ENCODE data around the gene GNG4. TPM values are rescaled to one million over a fixed set of nuclear protein-coding genes. Genes with fewer than 3 reads are reported as not detected.
"Not testable (repeated sequence)": the region's sequence is repeated elsewhere in the genome, so short reads cannot be mapped to it uniquely, and the experiment has no call there.

Gene GNG4
- polyA plus RNA-seq, 3 donors from 2014 or later: not detected

GRCh38 chr1:235579891-235580290 is 69.7 kb downstream of the GNG4 start:
- Mint-ChIP-seq H3K9me3 (peaks cover 0 to 5% (median 0%) of the 10 kb centered on the region in 6 donors), H3K4me3 (no peak overlapping the region), H3K36me3 (no peaks in the 10 kb centered on the region), H3K27me3 (ENCODE audit: low read depth in 3 of 3) (peaks cover 0 to 13% (median 12%) of the 10 kb centered on the region in 3 donors), H3K4me1 (no peaks in the 10 kb centered on the region), H3K27ac (no peak overlapping the region)
- no peak for DNase-seq

- Mint-ChIP-seq H3K4me3 (no peak overlapping the region), H3K4me1 (no peaks in the 10 kb centered on the region), H3K36me3 (no peaks in the 10 kb centered on the region), H3K27ac (no peak overlapping the region), H3K27me3 (ENCODE audit: low read depth in 3 of 3) (peaks cover 0 to 2% (median 0%) of the 10 kb centered on the region in 3 donors), H3K9me3 (no peaks in the 10 kb centered on the region)
- no peak for DNase-seq
These were observed 74.0 kb downstream of the GNG4 start for GRCh38 chr1:235575597-235575996.

DNA sequence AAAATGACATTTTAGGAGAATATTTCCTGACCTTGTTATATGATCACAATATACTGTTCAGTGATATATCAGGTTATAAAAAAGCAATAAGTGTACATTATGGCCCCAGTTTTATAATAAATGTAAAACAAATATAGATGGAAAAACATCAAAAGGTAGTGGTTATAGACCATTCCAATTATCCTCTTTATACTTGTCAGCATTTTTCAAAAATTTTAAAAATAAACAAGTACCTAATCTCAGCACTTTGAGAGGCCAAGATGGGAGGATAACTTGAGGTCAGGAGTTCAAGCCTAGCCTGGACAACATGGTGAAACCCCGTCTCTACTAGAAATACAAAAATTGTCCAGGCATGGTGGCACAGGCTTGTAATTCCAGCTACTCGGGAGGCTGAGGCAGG is 75.7 kb downstream of the GNG4 start:
- Mint-ChIP-seq H3K27me3 (ENCODE audit: low read depth in 3 of 3) (peaks cover 0 to 2% (median 0%) of the 10 kb centered on the region in 3 donors), H3K27ac (no peak overlapping the region), H3K9me3 (no peaks in the 10 kb centered on the region), H3K4me3 (no peak overlapping the region), H3K36me3 (no peaks in the 10 kb centered on the region), H3K4me1 (no peaks in the 10 kb centered on the region)
- DNase-seq: no peak

GRCh38 chr1:235572971-235573370 is 76.6 kb downstream of the GNG4 start:
- not testable (repeated sequence) for H3K4me1 Mint-ChIP-seq; H3K27me3 Mint-ChIP-seq (ENCODE audit: low read depth in 3 of 3); H3K4me3 Mint-ChIP-seq; H3K27ac Mint-ChIP-seq; DNase-seq; H3K9me3 Mint-ChIP-seq; H3K36me3 Mint-ChIP-seq

DNA sequence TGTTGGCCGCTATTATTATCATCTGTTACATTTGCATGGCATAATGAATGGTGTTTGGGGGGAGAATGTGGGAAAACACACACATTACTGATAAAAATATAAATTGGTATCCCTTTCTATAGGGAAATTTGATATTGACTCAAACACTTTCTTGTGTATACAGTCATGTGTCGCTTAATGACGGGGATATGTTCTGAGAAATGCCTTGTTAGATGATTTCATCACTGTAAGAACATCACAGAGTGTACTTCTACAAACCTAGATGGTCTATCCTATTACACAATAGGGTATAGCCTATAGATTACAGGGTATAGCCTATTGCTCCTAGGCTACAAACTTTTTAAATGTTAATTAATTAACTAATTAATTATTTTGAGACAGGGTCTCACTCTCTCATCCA is 78.1 kb downstream of the GNG4 start:
- H3K9me3 Mint-ChIP-seq: no peaks in the 10 kb centered on the region
- H3K27ac Mint-ChIP-seq: no peak overlapping the region
- no peaks in the 10 kb centered on the region for H3K36me3 Mint-ChIP-seq
- H3K4me1 Mint-ChIP-seq: peaks cover 4 to 10% of the 10 kb centered on the region in 2 donors
- peaks cover 0 to 2% (median 0%) of the 10 kb centered on the region in 3 donors for H3K27me3 Mint-ChIP-seq (ENCODE audit: low read depth in 3 of 3)
- DNase-seq: no peak
- H3K4me3 Mint-ChIP-seq: no peak overlapping the region

DNA sequence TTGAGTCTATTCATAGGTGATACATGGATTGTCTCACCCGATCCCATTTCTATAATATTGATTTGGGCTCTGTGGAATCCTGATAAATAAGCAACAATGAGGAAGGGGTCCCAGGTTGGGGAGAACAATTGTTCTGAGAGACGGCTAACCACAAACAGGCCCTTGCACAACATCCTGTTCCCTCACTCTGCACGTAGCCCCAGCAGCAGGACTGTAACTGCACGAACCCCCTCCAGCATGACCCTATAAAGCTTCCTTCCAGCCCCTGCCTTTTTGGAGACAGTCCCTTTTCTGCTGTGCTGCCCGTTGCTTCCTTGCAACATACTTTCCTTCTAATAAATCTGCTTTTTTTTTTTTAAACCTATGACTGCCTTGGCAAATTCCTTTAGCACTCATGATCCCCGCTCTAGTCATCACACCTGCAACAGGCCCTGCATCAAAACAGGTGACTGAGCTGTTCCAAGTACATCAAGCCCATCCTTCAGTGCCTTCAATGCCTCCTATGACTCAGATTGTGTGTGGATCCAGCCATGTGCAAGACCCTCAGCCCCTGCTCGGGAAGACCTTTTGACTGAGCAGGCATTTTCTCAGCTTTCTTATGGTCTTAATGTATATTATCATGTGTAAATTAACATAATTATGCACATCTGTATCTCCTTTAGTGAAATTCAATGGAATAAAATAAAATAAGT is 81.6 kb downstream of the GNG4 start:
- Mint-ChIP-seq H3K9me3 (peaks cover 0 to 3% (median 0%) of the 10 kb centered on the region in 6 donors), H3K36me3 (no peaks in the 10 kb centered on the region), H3K27me3 (ENCODE audit: low read depth in 3 of 3) (peaks cover 0 to 2% (median 0%) of the 10 kb centered on the region in 3 donors), H3K4me1 (peaks cover 4 to 10% of the 10 kb centered on the region in 2 donors), H3K4me3 (peak overlapping the region in 1 of 5 donors; percentile 3), H3K27ac (peak overlapping the region in 2 of 6 donors; percentile 10 to 44)
- DNase-seq: no peak

DNA sequence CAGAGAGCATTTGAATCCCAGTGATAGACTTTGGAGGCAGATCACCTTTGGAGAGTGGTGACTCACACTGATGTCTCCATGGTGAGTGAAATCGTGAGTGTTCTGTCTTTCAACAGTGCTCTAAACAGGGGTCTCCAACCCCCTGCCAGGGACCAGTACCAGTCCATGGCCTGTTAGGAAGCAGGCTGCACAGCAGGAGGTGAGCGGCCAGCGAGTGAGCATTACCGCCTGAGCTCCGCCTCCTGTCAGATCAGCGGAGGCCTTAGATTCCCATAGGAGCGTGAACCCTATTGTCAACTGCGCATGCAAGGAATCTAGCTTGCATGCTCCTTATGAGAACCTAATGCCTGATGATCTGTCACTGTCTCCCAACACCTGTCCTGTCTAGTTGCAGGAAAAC is 83.5 kb downstream of the GNG4 start:
- Mint-ChIP-seq H3K36me3 (no peaks in the 10 kb centered on the region), H3K9me3 (peaks cover 0 to 3% (median 0%) of the 10 kb centered on the region in 6 donors), H3K4me1 (peaks cover 4 to 10% of the 10 kb centered on the region in 2 donors), H3K4me3 (no peak overlapping the region), H3K27me3 (ENCODE audit: low read depth in 3 of 3) (peaks cover 0 to 2% (median 0%) of the 10 kb centered on the region in 3 donors), H3K27ac (no peak overlapping the region)
- no peak for DNase-seq

- Mint-ChIP-seq H3K9me3 (peaks cover 0 to 3% (median 0%) of the 10 kb centered on the region in 6 donors), H3K27me3 (ENCODE audit: low read depth in 3 of 3) (peaks cover 0 to 2% (median 0%) of the 10 kb centered on the region in 3 donors), H3K4me1 (peaks cover 4 to 10% of the 10 kb centered on the region in 2 donors), H3K36me3 (no peaks in the 10 kb centered on the region), H3K4me3 (no peak overlapping the region), H3K27ac (no peak overlapping the region)
- DNase-seq: no peak
These were observed 86.0 kb downstream of the GNG4 start for GRCh38 chr1:235563513-235564061.

DNA sequence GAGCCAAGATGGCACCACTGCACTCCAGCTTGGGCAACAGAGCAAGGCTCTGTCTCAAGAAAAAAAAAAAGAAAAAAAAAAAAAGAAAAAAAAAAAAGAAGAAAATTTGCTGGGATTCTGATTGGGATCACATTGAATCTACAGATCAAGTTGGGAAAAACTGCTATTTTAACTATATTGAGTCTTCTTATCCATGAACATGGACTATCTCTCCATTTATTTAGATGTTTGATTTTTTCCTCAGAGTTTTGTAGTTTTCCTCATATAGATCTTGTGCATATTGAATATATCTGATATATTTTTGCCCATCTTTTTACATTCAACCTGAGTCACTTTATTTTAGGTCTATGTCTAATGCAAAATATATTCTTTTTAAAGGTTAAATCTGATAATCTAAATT is 87.0 kb downstream of the GNG4 start:
- DNase-seq: no peak
- Mint-ChIP-seq H3K27me3 (ENCODE audit: low read depth in 3 of 3) (peaks cover 0 to 2% (median 0%) of the 10 kb centered on the region in 3 donors), H3K4me3 (no peak overlapping the region), H3K9me3 (peaks cover 0 to 3% (median 0%) of the 10 kb centered on the region in 6 donors), H3K36me3 (no peaks in the 10 kb centered on the region), H3K4me1 (peaks cover 0 to 1% of the 10 kb centered on the region in 2 donors), H3K27ac (no peak overlapping the region)

GRCh38 chr1:235558621-235559169 is 90.9 kb downstream of the GNG4 start:
- H3K4me3 Mint-ChIP-seq: no peak overlapping the region
- no peak overlapping the region for H3K27ac Mint-ChIP-seq
- no peaks in the 10 kb centered on the region for H3K36me3 Mint-ChIP-seq
- no peaks in the 10 kb centered on the region for H3K4me1 Mint-ChIP-seq
- H3K9me3 Mint-ChIP-seq: peaks cover 0 to 2% (median 0%) of the 10 kb centered on the region in 6 donors
- DNase-seq: no peak
- peaks cover 0 to 1% (median 0%) of the 10 kb centered on the region in 3 donors for H3K27me3 Mint-ChIP-seq (ENCODE audit: low read depth in 3 of 3)

- no peak for DNase-seq
- peaks cover 0 to 1% (median 0%) of the 10 kb centered on the region in 3 donors for H3K27me3 Mint-ChIP-seq (ENCODE audit: low read depth in 3 of 3)
- H3K27ac Mint-ChIP-seq: no peak overlapping the region
- H3K4me3 Mint-ChIP-seq: no peak overlapping the region
- H3K4me1 Mint-ChIP-seq: no peaks in the 10 kb centered on the region
- no peaks in the 10 kb centered on the region for H3K9me3 Mint-ChIP-seq
- no peaks in the 10 kb centered on the region for H3K36me3 Mint-ChIP-seq
These were observed 92.1 kb downstream of the GNG4 start for GRCh38 chr1:235557495-235557894.

DNA sequence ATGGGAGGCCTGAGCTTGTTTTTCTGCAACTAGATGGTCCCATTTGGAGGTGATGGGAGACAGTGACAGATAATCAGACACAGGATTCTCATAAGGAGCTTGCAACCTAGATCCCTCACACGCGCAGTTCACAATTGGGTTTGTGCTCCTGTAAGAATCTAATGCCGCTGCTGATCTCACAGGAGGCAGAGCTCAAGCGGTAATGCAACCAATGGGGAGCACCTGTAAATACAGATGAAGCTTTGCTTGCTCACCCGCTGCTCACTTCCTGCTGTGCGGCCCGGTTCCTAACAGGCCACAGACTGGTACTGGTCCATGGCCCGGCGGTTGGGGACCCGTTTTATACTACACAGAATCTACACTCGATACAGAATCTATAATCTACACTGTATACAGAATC is 92.8 kb downstream of the GNG4 start:
- Mint-ChIP-seq H3K9me3 (no peaks in the 10 kb centered on the region), H3K27ac (no peak overlapping the region), H3K27me3 (ENCODE audit: low read depth in 3 of 3) (peaks cover 0 to 1% (median 0%) of the 10 kb centered on the region in 3 donors), H3K4me3 (no peak overlapping the region), H3K36me3 (no peaks in the 10 kb centered on the region), H3K4me1 (no peaks in the 10 kb centered on the region)
- DNase-seq: no peak

- Mint-ChIP-seq H3K27me3 (ENCODE audit: low read depth in 3 of 3) (peaks cover 0 to 2% (median 1%) of the 10 kb centered on the region in 3 donors), H3K36me3 (no peaks in the 10 kb centered on the region), H3K9me3 (no peaks in the 10 kb centered on the region), H3K27ac (no peak overlapping the region), H3K4me3 (no peak overlapping the region), H3K4me1 (no peaks in the 10 kb centered on the region)
- no peak for DNase-seq
These were observed 96.5 kb downstream of the GNG4 start for GRCh38 chr1:235553112-235553551.

DNA sequence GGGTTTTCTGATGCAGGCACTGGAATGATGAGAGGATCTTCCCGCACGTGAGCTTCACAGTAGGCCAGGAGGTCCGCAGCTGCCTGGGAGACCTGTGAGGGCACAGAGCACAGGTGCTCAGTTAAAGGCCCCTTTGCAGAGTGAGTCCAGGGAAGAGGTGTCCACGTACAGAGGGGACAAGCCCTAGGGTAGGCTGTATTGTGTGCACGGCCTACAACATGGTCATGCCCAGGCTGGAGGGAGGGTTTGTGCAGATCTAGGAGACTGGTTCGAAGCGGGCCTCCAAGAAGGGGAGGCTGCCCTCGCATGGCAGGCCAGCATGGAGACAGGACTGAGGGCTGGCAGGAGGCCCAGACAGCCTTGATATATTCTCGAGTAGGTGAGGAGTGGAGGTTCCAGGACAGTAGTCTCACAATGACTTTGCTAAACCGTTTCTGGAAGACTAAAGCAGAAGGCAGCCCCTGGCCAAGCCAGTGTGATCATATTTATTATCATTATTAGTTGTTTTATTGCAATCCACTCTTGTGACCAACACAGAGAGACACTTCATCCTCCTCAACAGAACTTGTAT is 97.4 kb downstream of the GNG4 start:
- no peak for DNase-seq
- Mint-ChIP-seq H3K36me3 (no peaks in the 10 kb centered on the region), H3K27me3 (ENCODE audit: low read depth in 3 of 3) (peaks cover 1 to 5% (median 2%) of the 10 kb centered on the region in 3 donors), H3K4me3 (no peak overlapping the region), H3K9me3 (no peaks in the 10 kb centered on the region), H3K27ac (no peak overlapping the region), H3K4me1 (no peaks in the 10 kb centered on the region)

Data from immature natural killer cell (primary cell).